ENCODE results near the gene TMEM184C. TPM values are rescaled to one million over a fixed set of nuclear protein-coding genes. Genes with fewer than 3 reads are reported as not detected.

TMEM184C gene
- total and polyA plus RNA-seq, 8 donors: 5.1 to 31.8 (median 9.7) TPM

DNA sequence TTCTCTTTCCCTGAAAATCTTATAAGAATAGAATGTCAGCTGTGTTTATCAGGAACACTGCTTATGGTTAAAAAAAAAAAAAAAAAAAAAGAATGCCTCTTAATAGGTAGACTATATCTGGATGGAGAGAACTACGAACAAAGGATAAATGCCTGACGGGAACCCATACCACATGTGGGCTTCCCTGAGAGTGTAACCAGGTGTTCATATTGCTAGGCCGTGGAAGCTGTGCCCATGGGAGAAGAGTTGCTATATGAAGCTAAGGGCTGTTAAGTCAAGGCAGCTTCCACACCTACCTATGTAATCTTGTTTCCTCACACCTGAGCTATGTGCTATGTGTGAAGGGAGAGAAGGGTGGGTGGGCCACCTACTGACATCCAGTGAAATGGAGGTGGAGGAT is 27.3 kb downstream of the TMEM184C start:
- intact Hi-C loops (cut with DNase I; ENCODE audit: low total_unique reads): no loop called here
- peak overlapping the region in 1 of 5 donors; percentile 37 for H3K27ac ChIP-seq
- H3K4me1 ChIP-seq: peaks cover 0 to 11% (median 2%) of the 10 kb centered on the region in 4 donors
- H3K27me3 ChIP-seq: no peaks in the 10 kb centered on the region
- peak in 1 of 2 donors; percentile 46 for DNase-seq
- H3K36me3 ChIP-seq: peaks cover 0 to 40% (median 34%) of the 10 kb centered on the region in 4 donors
- H3K4me3 ChIP-seq: no peak overlapping the region
- TF ChIP-seq POLR2A (IDR thresholded peaks at IDR 0.05) (no peak), POLR2AphosphoS5 (IDR thresholded peaks at IDR 0.05) (no peak), EP300 (IDR thresholded peaks at IDR 0.05) (no peak), CTCF (IDR thresholded peaks at IDR 0.05) (no peak)
- H3K9me3 ChIP-seq: no peaks in the 10 kb centered on the region
- 41 to 68% (median 56%) methylated on average over 3 of the region's 3 CpGs for WGBS, 5 donors

GRCh38 chr4:147645099-147645498 is 27.9 kb downstream of the TMEM184C start:
- Histone ChIP-seq H3K9me3 (no peaks in the 10 kb centered on the region), H3K4me3 (no peak overlapping the region), H3K4me1 (peaks cover 0 to 11% (median 2%) of the 10 kb centered on the region in 4 donors), H3K27me3 (no peaks in the 10 kb centered on the region), H3K27ac (no peak overlapping the region), H3K36me3 (peaks cover 0 to 41% (median 37%) of the 10 kb centered on the region in 4 donors)
- intact Hi-C loops (cut with DNase I; ENCODE audit: low total_unique reads): no loop called here
- DNase-seq: no peak
- TF ChIP-seq POLR2A (IDR thresholded peaks at IDR 0.05) (no peak), EP300 (IDR thresholded peaks at IDR 0.05) (no peak), CTCF (IDR thresholded peaks at IDR 0.05) (no peak), POLR2AphosphoS5 (IDR thresholded peaks at IDR 0.05) (no peak)

- intact Hi-C loops (cut with DNase I; ENCODE audit: low total_unique reads): no loop called here
- Histone ChIP-seq H3K27me3 (no peaks in the 10 kb centered on the region), H3K27ac (no peak overlapping the region), H3K4me1 (peaks cover 0 to 11% (median 2%) of the 10 kb centered on the region in 4 donors), H3K9me3 (no peaks in the 10 kb centered on the region), H3K36me3 (peaks cover 0 to 40% (median 30%) of the 10 kb centered on the region in 4 donors), H3K4me3 (no peak overlapping the region)
- DNase-seq: no peak
- TF ChIP-seq CTCF (IDR thresholded peaks at IDR 0.05) (no peak), EP300 (IDR thresholded peaks at IDR 0.05) (no peak), POLR2A (IDR thresholded peaks at IDR 0.05) (no peak), POLR2AphosphoS5 (IDR thresholded peaks at IDR 0.05) (no peak)
Measured at GRCh38 chr4:147648656-147649055, 31.5 kb downstream of the TMEM184C start.

GRCh38 chr4:147651563-147651962 is 34.4 kb downstream of the TMEM184C start:
- DNase-seq: no peak
- Histone ChIP-seq H3K4me1 (peaks cover 0 to 3% (median 0%) of the 10 kb centered on the region in 4 donors), H3K9me3 (no peaks in the 10 kb centered on the region), H3K36me3 (peaks cover 6 to 68% (median 58%) of the 10 kb centered on the region in 4 donors), H3K27me3 (no peaks in the 10 kb centered on the region), H3K27ac (no peak overlapping the region), H3K4me3 (no peak overlapping the region)
- TF ChIP-seq POLR2AphosphoS5 (IDR thresholded peaks at IDR 0.05) (no peak), EP300 (IDR thresholded peaks at IDR 0.05) (no peak), POLR2A (IDR thresholded peaks at IDR 0.05) (no peak), CTCF (IDR thresholded peaks at IDR 0.05) (no peak)
- intact Hi-C loops (cut with DNase I; ENCODE audit: low total_unique reads): no loop called here
- 88 to 94% (median 90%) methylated on average over 1 of the region's 1 CpG for WGBS, 5 donors

All from stomach (tissue), 9 donors.